HG03139 (cell line): ENCODE measurements around the gene TMEM161B.
A peak's percentile ranks its signal among the peaks of the same experiment; 100 is the strongest.
"Not testable (repeated sequence)": the region's sequence is repeated elsewhere in the genome, so short reads cannot be mapped to it uniquely, and the experiment has no call there.

ENCODE experiments used
- ATAC-seq: cut with Tn5 transposase; IDR thresholded peaks from one replicate; pipeline ENCODE4 v1.9.1; 2021; ENCODE audit not compliant: unreplicated experiment

The TMEM161B gene

DNA sequence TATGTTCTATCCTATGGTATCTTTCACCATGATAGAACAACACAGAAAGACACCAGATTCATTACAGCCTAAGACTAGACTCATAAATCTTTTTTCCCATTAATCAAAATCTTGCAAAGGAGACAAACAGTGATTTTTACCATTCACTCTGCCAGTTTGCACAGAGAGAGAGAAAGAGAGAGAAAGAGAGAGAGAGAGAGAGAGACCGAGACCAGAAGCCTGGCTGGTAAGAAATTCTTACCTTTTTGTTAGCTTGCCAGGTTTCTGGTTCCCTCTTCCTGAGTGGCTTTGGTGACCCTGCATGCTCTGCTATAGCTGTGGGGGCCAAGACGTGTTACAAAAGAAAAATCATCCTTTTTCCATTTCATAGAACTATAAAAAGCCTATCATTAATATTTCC is 18.6 kb downstream of the TMEM161B start:
- ATAC-seq: no peak

DNA sequence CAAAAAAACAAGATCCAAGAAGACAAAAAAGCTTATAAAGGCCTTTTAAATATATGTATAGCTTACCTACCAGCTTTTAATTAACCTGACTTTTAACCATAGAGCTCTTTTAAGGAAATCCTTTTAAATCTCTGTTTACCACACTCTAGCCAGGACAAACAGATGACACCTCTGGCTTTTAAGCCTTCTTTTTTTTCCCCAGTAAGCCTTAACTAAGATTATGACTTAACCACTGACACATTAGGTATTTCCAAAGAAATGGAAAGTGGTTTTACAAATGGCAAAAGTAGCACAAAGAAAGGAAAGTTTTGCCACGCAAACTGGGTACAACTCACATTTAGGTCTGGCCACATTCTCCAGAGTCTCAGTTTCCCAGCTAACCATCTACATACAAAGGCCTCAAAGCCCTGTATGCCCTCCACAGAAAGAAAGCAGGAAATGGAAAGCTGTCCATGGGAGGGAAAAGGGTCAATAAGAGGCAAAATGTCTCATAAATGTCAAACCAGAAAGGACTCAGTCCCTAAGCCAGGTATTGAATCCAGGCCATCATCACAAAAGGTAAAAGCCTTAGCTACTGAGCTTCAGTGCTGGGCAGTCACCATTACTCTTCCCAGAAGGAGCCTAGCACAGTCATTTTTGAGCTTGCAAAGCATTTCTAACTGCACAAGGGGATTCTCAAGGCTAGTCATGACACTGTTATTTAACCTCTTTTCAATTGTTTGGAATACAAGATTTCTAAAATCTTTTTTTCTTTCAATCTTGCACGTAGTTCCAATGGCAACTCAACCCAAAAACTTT is 19.7 kb downstream of the TMEM161B start:
- no peak for ATAC-seq

DNA sequence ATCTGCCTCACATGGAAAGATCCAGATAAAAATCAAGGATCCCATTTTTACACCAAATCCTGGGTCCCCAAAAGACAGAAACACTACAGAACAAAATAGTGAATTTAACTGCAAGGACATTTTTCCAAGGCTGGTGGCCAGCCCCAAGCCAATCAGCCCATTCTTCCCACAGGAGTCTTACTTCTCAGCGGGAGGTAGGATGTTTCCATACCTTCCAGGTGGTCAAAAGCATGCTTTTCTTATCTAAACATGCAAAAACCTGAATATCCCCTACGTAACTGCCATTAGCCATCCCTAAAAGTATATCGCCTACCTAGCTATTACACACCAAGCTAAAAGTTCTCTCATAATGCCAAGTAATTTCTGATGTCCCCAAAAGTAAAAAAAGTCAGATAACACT is 20.6 kb downstream of the TMEM161B start:
- no peak for ATAC-seq

DNA sequence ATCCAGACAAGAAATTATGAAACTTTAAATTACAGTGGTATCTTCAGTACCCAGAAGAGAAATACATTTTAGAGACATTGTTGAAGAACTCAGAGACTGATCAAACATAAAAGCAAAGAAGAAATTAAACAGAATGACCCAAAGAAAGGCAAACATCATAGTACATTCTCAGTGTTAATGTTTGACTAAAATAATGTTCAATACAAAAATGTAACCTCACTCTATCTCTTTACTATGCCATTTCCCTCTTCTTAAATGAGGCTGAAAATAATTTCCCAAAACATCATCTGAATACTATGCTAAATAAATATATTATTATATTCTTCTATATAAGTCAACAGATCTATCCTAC is 22.8 kb downstream of the TMEM161B start:
- no peak for ATAC-seq

DNA sequence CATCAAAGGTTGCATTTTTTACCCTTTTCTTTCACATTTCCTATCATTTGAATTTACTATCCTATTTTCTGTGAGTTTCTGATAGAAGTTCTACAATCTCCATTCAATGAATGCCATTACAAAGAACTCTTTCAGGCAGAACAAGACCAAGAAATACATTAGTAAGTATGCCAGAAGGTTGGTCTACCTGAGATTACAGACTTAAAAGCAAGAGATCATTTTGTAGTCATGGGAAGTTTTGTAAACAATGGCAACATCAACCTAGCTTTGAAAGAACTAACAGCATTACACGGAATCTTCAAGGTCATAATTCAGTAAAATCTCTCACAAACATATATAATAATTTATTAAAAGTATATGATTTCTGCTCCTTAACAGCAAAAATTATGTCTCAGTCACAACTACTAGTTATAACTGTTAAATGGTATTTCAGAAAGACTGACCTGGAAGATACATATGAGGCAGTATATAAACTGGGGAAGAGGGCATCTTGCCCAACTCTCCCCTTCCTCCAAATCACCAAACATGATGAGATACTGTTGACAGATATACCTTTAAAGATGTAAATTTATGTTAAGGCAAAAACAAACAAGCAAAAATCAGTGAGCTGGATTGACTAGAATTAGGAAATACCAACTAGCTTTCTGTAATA is 23.3 kb downstream of the TMEM161B start:
- ATAC-seq: no peak

DNA sequence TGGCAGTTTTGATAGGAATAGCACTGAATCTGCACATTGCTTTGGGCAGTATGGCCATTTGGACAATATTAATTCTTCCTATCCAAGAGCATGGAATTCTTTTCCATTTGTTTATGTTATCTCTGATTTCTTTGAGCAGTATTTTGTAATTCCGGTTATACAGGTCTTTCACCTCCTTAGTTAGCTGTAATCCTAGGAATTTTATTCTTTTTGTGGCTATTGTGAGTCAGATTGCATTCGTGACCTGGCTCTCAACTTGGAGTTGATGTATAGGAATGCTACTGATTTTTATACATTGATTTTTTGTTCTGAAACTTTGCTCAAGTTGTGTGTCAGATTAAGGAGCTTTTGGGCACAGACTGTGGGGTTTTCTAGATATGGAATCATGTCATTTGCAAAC is 24.0 kb downstream of the TMEM161B start:
- ATAC-seq: no peak

DNA sequence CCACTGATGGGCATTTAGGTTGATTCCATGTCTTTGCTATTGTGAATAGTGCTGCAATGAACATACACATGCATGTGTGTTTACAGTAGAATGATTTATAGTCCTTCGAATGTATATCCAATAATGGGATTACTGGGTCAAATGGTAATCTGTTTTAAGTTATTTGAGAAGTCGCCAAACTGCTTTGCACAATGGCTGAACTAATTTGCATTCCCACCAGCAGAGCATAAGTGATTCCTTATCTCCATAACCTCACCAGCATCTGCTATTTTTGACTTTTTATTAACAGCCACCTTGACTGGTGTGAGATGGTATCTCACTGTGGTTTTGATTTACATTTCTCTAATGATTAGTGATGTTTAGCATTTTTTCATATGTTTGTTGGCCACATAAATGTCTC is 25.2 kb downstream of the TMEM161B start:
- ATAC-seq: not testable (repeated sequence)

DNA sequence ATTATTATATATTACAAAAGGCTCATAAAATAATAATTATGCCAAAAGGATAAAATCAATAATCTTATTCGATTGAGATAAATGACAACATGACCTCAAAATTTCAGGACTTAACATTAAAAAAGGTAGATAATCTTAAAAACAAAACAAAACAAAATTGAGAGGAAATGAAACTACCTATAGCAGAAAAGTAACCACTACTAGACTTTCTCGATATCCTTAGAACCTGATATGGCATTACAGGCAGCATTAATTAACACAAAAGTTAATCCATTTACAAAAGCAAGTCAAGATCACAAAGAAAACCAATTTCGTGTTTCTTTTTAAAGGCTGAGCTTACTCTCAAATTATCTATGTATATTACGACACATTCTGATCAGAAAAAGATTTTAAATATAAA is 29.9 kb downstream of the TMEM161B start:
- no peak for ATAC-seq

DNA sequence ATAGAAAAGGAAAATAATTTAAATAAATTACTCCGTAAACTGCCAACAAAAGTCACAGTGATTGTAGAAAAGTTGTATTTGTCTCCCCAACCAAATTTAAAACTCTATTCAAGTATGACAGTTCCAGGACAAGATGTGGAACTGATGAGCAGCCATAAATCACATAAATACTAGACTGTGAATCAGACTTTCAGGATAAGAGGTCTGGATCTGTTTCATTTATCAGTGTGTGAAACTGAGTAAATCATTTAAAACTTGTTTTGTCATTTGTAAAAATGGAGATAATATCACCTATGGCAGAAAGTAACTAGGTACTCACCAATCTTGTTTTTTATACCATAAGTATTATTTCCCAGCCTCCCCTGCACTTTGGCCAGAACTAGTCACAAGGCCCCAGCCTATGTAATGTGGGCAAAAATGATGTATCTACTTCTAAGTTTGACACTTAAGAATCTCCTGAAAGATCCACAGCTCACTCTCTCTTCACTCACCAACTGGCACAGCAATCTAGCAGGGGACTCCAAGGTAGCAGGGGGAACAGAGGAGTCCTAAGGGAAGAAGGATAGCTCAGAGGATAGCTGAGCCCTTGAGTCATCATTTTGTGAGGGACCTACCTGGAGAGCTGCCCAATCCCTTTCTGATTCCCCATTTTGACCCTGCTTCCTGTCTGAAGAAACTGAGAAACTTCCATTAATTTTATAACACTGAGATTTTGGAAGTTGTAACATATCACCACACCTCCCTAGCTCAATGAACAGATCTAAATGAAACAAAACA is 31.6 kb downstream of the TMEM161B start:
- ATAC-seq: no peak

DNA sequence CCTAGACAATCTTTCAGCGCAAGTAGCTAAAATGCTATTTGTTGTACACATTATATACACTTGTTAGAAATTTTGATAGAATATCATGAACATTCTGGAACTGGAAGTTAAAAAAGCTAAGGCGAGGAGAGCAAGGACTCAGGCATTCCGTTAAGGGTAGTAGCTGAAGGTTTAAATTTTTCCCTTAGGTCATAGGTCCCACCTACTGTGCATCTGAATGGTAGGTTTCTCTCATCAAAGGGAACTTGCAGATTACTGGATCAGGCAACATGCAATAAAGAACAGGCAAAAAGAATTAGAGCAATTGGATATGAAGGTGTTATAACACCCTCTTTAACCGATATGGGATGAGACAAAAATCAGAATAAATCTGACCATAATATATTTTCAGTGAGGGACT is 32.8 kb downstream of the TMEM161B start:
- ATAC-seq: no peak

DNA sequence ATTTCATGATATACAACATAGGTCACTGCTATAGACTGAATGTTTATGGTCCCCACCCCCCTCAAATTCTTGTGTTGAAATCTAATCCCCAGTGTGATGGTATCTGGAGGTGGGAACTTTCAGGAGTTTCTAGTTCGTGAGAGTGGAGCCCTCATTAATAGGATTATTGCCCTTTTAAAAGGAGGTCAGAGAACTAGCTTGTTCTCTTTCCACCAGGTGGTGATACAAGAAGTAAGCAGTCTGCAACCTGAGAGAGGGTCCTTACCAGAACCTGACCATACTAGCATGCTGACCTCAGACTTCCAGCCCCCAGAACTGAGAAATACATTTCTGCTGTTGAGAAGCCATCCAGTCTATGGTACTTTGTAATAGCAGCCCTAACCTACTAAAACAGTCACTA is 33.3 kb downstream of the TMEM161B start:
- no peak for ATAC-seq

DNA sequence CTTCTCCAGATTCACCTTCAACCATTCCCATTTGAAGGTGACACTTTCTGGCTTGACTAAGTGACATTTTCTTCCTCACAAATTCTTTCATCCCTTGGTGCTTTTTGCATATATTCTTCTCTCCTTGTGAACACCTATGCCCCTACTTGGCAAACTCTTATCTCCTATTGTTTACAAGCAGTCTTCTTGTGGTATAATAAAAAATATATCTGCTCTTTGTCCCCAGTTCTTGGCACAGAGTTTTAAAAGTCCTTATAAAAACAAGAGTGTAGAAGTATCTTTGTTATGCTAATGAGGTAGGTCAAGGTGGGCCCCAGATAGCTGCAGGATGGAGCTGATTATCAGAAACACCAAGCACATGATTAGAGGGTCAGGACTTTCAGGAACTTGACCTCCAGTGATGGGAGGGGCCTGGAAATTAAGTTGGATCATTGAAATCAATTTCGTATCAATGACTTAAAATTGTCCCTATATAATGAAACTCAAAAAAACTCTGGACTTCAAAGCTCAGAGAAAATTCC is 38.0 kb downstream of the TMEM161B start:
- no peak for ATAC-seq

DNA sequence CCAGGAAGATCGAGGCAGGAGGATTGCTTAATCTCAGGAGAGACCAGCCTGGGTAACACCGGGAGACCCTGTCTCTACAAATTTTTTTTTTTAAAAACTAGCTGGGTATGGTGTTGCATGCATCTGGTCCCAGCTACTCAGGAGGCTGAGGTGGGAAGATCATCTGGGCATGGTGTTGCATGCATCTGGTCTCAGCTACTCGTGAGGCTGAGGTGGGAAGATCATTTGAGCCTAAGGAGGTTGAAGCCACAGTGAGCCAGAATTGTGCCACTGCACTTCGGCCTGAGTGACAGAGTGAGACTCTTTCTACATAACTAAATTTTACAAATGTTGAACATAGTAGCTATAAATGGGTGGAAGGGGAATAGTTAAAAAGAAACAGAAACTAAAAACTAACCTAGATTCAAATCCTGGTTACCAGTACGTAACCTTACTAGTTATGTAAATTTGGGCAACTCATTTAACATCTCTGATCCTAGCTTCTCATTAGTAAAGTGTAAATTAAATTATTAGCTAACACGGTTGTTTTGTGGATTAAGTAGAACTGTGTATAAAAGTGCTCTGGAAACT is 41.7 kb downstream of the TMEM161B start:
- peak; percentile 72 for ATAC-seq

DNA sequence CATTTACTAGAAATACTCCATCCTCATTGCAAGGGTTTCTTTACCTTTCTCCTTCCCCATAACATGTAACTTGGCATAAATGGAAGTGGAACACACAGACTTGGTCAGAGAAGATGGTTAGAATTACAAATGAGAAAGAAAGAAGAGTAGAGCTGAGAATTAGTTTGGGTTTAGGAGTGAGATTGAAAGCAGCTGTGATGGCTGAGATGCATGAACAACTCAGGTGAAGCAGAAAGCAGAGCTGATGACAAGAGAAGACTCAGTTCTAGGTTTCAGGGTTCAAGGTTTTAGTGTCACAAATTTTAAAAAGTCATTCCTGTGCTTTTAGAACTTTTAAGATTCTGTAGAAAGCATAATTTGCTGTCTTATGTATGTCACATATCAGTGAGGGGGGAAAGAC is 54.0 kb downstream of the TMEM161B start:
- ATAC-seq: no peak

DNA sequence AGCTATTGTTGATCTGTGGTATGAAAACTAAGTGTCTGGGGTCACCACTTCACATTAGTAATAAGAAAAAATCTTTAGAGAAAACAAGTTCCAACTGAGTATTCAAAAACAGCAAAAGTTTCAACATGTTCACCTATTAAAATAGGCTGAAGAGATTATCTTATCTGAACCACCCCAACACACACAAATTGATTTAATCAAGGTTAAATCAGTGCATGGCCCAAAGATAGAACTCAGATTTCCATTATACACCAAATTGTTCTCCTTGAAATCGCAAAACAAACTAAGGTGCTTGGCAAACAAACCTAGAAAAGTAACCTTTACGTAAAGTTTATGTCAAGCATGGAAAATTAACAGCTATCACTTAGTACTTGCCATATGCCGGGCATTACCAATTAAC is 61.1 kb downstream of the TMEM161B start:
- no peak for ATAC-seq

DNA sequence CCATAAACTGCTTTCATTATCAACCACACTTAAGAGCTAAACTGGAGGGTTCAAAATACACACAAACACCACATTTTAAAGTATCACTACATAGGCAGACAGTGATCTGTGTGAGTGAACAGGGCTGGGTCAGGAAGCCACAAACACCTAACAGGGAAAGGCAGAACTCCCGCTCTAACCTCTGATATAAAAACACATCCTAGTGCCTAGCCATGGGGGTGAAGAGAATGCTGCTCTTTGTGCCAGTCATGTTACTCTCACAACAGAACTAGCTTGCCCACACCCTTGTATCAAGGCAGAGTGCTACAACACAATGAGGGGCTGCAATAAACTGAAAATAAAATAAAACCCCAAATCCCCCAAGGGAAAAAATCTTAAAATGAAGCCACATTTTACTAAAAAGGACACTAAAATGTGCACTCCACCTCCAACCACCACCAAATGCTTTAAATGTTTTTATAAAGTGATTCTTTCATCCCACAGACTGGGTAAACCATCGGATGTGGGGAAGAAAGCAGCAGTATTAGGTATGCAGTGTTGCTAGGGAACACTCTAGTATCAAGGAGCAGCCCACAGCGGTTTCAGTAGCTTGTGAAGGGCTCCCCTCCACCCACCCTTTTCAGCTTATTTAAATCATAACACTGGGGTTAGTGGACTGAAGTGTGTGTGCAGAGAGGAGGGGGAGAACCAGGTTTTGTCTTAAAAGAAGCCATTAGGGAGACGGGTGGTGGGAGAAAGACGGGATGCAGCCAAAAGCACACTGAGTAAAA is 64.5 kb downstream of the TMEM161B start:
- no peak for ATAC-seq

DNA sequence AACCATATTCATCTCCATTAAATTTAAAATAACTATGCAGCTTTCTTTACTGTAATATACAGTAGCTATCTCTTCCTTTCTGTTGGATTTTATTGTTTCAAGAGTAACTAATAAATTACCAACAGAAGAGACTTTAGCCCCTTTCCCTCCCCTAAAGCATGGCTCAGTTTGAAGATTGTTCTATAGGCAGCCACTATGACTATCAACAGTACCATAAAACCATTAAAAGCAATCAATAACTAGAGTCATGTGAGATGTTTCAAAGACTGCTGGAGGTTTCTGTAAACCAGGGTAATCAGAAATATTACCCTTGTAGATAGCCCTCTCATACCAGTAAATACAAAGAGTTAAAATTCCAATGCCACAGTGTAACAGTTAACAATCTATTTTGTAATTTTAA is 73.0 kb downstream of the TMEM161B start:
- ATAC-seq: no peak

DNA sequence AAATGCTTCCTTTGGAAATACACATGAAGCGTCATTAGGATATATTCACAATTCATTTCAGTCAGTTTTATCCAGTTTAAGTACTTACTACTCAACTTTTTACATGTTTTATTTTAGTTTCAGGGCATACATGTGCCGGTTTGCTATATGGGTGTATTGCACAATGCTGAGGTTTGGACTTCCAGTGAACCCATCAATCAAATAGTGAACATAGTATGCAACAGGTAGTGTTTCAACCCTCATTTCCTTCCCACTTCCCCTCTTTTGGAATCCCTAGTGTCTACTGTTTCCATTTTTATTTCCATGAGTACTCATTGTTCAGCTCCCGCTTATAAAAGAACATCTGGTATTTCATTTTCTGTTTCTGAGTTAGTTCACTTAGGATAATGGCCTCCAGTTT is 74.7 kb downstream of the TMEM161B start:
- no peak for ATAC-seq

DNA sequence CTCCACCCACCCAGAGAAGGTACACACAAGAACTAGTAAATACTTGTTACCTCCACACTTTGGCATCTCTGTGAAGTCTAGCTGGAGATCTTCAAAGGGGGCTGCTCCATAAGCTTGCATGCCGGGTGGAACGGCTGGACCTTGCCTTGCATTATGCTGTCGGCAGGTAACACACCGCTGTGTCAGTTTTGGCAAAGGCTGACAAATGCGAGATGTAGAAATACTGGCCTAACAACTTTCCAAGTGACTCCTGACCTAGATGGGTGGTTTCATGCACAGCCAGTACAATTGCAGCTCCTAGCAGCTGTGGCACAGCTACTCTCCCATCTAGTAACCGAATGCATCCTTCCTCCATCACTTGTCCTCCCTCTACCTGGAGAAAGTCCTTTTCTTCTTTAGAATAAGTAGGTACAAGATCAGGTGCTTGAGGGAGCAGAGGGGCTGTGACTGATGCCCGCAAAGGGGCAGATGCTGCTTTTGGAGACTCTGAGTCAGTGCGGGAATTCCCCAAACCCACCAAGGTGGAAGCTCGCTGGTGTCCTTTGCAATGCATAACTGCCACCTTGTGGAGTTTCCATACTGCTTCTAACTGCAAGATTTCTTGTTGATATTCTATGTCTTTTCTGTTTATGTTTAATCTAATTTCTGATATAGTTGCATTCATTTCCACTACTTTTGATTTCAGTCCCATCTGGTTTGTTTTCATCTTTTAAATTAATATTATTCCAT is 78.4 kb downstream of the TMEM161B start:
- ATAC-seq: no peak

DNA sequence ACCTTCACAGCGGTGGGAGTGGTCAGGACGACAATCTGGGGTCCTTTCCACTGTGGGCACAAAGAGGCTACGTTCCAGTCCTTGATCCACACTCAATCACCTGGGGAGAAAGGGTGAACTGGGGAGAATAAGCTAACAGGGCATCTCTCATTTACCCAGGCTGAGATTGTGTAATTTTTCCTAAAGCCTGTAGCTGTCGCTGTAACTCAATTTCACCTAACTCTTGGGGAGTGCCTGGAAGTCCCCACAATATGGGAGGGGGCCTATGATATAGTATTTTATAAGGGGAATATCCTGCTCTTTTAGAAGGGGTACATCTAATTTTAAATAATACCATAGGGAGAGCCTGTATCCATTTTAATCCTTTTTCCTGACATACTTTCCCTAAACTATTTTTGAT is 79.2 kb downstream of the TMEM161B start:
- not testable (repeated sequence) for ATAC-seq
